Measurements from ENCODE around the gene SPPL2B.

DNA sequence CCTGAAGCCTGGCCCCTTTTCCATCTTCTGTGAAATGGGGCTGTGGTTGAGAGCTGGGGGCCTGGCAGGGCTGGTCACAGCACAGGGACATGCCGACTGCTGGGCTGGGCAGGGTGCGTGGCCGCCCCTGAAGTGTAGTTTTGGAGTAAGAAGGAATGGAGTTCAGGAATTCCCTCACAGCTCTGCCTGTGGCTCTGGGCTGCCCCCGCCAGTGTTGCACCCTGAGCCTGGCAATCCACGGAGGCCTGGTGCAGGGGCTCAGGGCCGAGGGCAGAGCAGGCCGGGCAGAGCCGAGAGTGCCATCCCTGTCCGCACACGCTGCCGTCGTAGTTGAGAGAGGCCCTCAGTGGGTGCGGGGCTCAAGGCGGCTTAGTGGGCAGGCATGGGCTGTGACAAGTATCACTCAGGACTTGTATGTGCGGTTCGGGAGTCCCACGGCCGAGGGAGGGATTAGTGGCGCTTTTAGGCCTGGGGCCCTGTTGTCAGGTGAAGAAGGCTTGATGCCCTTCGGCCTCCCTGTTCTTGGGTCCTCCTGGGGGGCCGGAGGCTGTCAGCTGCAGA is 9.7 kb downstream of the SPPL2B start:
- TF ChIP-seq CTCF (IDR thresholded peaks at IDR 0.05): no peak
- TF ChIP-seq POLR2A (IDR thresholded peaks at IDR 0.05): no peak

Data from Peyer's patch (tissue), 4 donors.